GM23338 (cell line): ENCODE measurements around the gene CD300A. TPM values are rescaled to one million over a fixed set of nuclear protein-coding genes. Genes with fewer than 3 reads are reported as not detected.

Source experiments
- ATAC-seq: fragments of 200-7000 bp; cut with Tn5 transposase; 3 replicates; pipeline ENCODE4 v1.9.1; 2020
- DNase-seq: peaks from one replicate; pipeline ENCODE4 v3.0.0-alpha.2; 2015; ENCODE audit warnings: low spot score
- H2AFZ ChIP-seq: fragments of 200-600 bp; sonication (generic); 2 replicates; pipeline ENCODE4 v1.8.0; 2016; ENCODE audit warnings: antibody characterized with exemption, mild to moderate bottlenecking, moderate library complexity
- H3F3A ChIP-seq: fragments of 200-600 bp; sonication (generic); replicated peaks from 2 replicates; pipeline ENCODE4 v1.8.0; 2017; ENCODE audit warnings: antibody characterized with exemption, mixed run types, low read depth
- H3K27ac ChIP-seq: fragments of 200-600 bp; sonication (generic); 2 replicates; pipeline ENCODE4 v1.6.1; 2016; ENCODE audit warnings: low read depth
- H3K27me3 ChIP-seq: fragments of 200-600 bp; sonication (generic); 2 replicates; pipeline ENCODE4 v1.8.0; 2016; ENCODE audit warnings: mild to moderate bottlenecking, mixed run types, moderate library complexity; ENCODE audit not compliant: insufficient read depth
- H3K36me3 ChIP-seq: fragments of 200-600 bp; sonication (generic); 2 replicates; pipeline ENCODE4 v1.8.0; 2016; ENCODE audit warnings: mild to moderate bottlenecking; ENCODE audit not compliant: insufficient read depth
- H3K4me1 ChIP-seq: fragments of 200-600 bp; sonication (generic); 2 replicates; pipeline ENCODE4 v1.8.0; 2016; ENCODE audit warnings: mild to moderate bottlenecking, moderate library complexity; ENCODE audit not compliant: insufficient read depth
- H3K4me2 ChIP-seq: fragments of 200-600 bp; sonication (generic); 2 replicates; pipeline ENCODE4 v1.7.1; 2017; ENCODE audit warnings: mixed run types
- H3K4me3 ChIP-seq: fragments of 200-600 bp; sonication (generic); 2 replicates; pipeline ENCODE4 v1.6.1; 2016; ENCODE audit warnings: mixed run types
- H3K79me2 ChIP-seq: fragments of 200-600 bp; sonication (generic); replicated peaks from 2 replicates; pipeline ENCODE4 v1.8.0; 2017; ENCODE audit warnings: mild to moderate bottlenecking; ENCODE audit not compliant: insufficient read depth
- H3K9me2 ChIP-seq: fragments of 200-600 bp; sonication (generic); 2 replicates; pipeline ENCODE4 v1.8.0; 2017; ENCODE audit not compliant: insufficient read depth
- H4K20me1 ChIP-seq: fragments of 200-600 bp; sonication (generic); replicated peaks from 2 replicates; pipeline ENCODE4 v1.8.0; 2017; ENCODE audit warnings: mild to moderate bottlenecking; ENCODE audit not compliant: insufficient read depth
- H3K27ac Mint-ChIP-seq: 2 replicates; pipeline ENCODE4 v1.8.0; 2020; ENCODE audit warnings: inconsistent platforms, mild to moderate bottlenecking, moderate library complexity, mixed read lengths
- H3K27me3 Mint-ChIP-seq: 3 replicates; pipeline ENCODE4 v1.8.0; 2022; ENCODE audit warnings: low read depth, mild to moderate bottlenecking, moderate library complexity, mixed read lengths, inconsistent platforms; ENCODE audit not compliant: insufficient read depth, poor library complexity
- H3K36me3 Mint-ChIP-seq: 3 replicates; pipeline ENCODE4 v1.8.0; 2021; ENCODE audit warnings: low read depth, mild to moderate bottlenecking, inconsistent platforms, moderate library complexity, mixed read lengths
- H3K4me1 Mint-ChIP-seq: 3 replicates; pipeline ENCODE4 v1.8.0; 2020; ENCODE audit warnings: mild to moderate bottlenecking, inconsistent platforms, mixed read lengths
- H3K4me3 Mint-ChIP-seq: 3 replicates; pipeline ENCODE4 v1.8.0; 2021; ENCODE audit warnings: moderate library complexity, mild to moderate bottlenecking, inconsistent platforms, mixed read lengths
- H3K9me3 Mint-ChIP-seq: 3 replicates; pipeline ENCODE4 v1.8.0; 2020; ENCODE audit warnings: moderate library complexity, mild to moderate bottlenecking, inconsistent platforms, mixed read lengths
- EZH2 ChIP-seq: fragments of 200-600 bp; sonication (generic); IDR thresholded peaks from one replicate; pipeline ENCODE4 v1.8.0; 2017; ENCODE audit warnings: antibody characterized with exemption, mild to moderate bottlenecking, low read depth; ENCODE audit not compliant: unreplicated experiment
- EZH2phosphoT487 ChIP-seq: fragments of 200-600 bp; sonication (generic); IDR thresholded peaks from one replicate; pipeline ENCODE4 v1.8.1; 2018; ENCODE audit warnings: antibody characterized with exemption; ENCODE audit not compliant: unreplicated experiment
- JUNB ChIP-seq: IDR thresholded peaks from one replicate; pipeline ENCODE4 v1.6.1; 2016; ENCODE audit warnings: antibody characterized with exemption; ENCODE audit not compliant: unreplicated experiment
- STAT1 ChIP-seq: IDR thresholded peaks from one replicate; pipeline ENCODE4 v1.6.1; 2016; ENCODE audit warnings: antibody characterized with exemption; ENCODE audit not compliant: unreplicated experiment
- ZNF114 ChIP-seq: fragments of 250-450 bp; sonication (Bioruptor Pico); IDR thresholded peaks from 2 replicates; pipeline ENCODE4 v1.5.0; 2020; ENCODE audit warnings: mild to moderate bottlenecking, moderate library complexity
- ZNF331 ChIP-seq: fragments of 250-450 bp; sonication (Bioruptor Pico); IDR thresholded peaks from 2 replicates; pipeline ENCODE4 v1.5.0; 2020; ENCODE audit warnings: low read depth, mild to moderate bottlenecking, moderate library complexity
- polyA plus RNA-seq: library from polyadenylated mRNA; unstranded; fragments of >200 nt; fragmentation: Nextera tagmentation; extraction: Ambion mirVana; gene quantifications from 2 replicates; pipeline ENCODE4 v1.2.1, GENCODE V29; 2016
- total RNA-seq: library from RNA; depleted of rRNA; stranded (reverse); fragments of >200 nt; shearing (Covaris generic); gene quantifications from 2 replicates; pipeline ENCODE4 v1.2.3, GENCODE V29; 2014
- TF ChIP-seq, protein P1 (sequence below): fragments of 250-450 bp; sonication (Bioruptor Pico); IDR thresholded peaks from 2 replicates; pipeline ENCODE4 v1.5.0; 2020; ENCODE audit warnings: mild to moderate bottlenecking, moderate library complexity
- TF ChIP-seq, protein P2 (sequence below): IDR thresholded peaks from 2 replicates; pipeline ENCODE4 v1.6.1; 2016; ENCODE audit warnings: antibody characterized with exemption
- TF ChIP-seq, protein P3 (sequence below): IDR thresholded peaks from one replicate; pipeline ENCODE4 v1.6.1; 2018; ENCODE audit warnings: antibody characterized with exemption; ENCODE audit not compliant: unreplicated experiment

The CD300A gene
- total and polyA plus RNA-seq, 2 experiments from 2014 or later = 0.37 to 0.45 TPM

DNA sequence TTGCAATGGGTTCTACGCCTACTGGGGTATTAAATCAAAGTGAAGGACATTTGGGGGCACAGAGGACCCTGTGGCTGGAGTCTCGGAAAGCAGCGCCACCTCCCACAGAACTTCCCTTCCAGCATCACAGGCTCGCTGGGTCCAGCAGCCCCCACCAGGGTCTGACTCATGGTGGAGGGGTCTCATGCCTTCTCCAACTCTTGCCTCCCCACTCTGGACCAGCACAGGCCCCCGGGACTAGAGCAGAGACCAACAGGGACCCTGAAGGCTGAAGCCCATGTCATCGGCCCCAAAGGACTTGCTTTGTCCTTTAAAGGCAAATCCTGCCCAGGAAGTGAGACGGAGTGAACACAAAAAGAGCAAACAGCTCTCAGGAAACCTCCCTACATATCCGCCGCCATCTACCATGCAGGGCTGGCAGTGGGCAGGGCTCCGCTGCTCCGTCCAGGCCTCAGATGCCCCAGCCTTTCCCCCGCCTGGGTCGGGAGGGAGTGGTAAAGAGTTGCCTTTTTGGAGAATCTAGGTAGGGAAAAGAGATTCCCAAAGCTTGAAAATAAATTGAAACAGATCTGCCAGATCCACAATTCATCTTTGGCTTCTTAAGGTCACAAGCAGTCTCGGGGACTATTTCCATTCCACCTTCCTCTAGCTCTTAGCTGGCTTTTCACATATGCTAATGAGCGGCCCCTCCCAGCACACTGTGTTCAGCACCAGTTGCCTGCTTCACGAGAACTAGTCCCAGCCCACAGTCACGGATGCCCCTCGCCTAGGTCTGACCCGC, 36.6 kb upstream of the CD300A start:
- peak; percentile 0; the same call in 1 of the 3 replicates for ATAC-seq
- peaks cover 46% of the 10 kb centered on the region for H3K27me3 Mint-ChIP-seq
- Histone ChIP-seq H3K27ac (peak overlapping the region; percentile 84), H4K20me1 (no peaks in the 10 kb centered on the region), H2AFZ (peak overlapping the region; percentile 93), H3K4me2 (peak overlapping the region; percentile 95), H3K36me3 (no peaks in the 10 kb centered on the region), H3K79me2 (no peaks in the 10 kb centered on the region; the same call in 1 of the 2 replicates), H3K9me2 (no peaks in the 10 kb centered on the region), H3F3A (0 out of 2 replicates have a peak, but pooled peaks cover 9% of the 10 kb centered on the region), H3K4me3 (peak overlapping the region; percentile 87), H3K27me3 (peaks cover 44% of the 10 kb centered on the region), H3K4me1 (peaks cover 31% of the 10 kb centered on the region)
- peak; percentile 41 for DNase-seq
- no peaks in the 10 kb centered on the region for H3K9me3 Mint-ChIP-seq
- H3K4me3 Mint-ChIP-seq = peak overlapping the region; percentile 83
- H3K27ac Mint-ChIP-seq = no peak overlapping the region
- no peaks in the 10 kb centered on the region; the same call in 2 of the 3 replicates for H3K36me3 Mint-ChIP-seq
- peaks cover 41% of the 10 kb centered on the region for H3K4me1 Mint-ChIP-seq
- no peak for TF ChIP-seq JUNB
- no peak for TF ChIP-seq EZH2
- TF ChIP-seq ZNF331 = no peak
- TF ChIP-seq, protein P1, sequence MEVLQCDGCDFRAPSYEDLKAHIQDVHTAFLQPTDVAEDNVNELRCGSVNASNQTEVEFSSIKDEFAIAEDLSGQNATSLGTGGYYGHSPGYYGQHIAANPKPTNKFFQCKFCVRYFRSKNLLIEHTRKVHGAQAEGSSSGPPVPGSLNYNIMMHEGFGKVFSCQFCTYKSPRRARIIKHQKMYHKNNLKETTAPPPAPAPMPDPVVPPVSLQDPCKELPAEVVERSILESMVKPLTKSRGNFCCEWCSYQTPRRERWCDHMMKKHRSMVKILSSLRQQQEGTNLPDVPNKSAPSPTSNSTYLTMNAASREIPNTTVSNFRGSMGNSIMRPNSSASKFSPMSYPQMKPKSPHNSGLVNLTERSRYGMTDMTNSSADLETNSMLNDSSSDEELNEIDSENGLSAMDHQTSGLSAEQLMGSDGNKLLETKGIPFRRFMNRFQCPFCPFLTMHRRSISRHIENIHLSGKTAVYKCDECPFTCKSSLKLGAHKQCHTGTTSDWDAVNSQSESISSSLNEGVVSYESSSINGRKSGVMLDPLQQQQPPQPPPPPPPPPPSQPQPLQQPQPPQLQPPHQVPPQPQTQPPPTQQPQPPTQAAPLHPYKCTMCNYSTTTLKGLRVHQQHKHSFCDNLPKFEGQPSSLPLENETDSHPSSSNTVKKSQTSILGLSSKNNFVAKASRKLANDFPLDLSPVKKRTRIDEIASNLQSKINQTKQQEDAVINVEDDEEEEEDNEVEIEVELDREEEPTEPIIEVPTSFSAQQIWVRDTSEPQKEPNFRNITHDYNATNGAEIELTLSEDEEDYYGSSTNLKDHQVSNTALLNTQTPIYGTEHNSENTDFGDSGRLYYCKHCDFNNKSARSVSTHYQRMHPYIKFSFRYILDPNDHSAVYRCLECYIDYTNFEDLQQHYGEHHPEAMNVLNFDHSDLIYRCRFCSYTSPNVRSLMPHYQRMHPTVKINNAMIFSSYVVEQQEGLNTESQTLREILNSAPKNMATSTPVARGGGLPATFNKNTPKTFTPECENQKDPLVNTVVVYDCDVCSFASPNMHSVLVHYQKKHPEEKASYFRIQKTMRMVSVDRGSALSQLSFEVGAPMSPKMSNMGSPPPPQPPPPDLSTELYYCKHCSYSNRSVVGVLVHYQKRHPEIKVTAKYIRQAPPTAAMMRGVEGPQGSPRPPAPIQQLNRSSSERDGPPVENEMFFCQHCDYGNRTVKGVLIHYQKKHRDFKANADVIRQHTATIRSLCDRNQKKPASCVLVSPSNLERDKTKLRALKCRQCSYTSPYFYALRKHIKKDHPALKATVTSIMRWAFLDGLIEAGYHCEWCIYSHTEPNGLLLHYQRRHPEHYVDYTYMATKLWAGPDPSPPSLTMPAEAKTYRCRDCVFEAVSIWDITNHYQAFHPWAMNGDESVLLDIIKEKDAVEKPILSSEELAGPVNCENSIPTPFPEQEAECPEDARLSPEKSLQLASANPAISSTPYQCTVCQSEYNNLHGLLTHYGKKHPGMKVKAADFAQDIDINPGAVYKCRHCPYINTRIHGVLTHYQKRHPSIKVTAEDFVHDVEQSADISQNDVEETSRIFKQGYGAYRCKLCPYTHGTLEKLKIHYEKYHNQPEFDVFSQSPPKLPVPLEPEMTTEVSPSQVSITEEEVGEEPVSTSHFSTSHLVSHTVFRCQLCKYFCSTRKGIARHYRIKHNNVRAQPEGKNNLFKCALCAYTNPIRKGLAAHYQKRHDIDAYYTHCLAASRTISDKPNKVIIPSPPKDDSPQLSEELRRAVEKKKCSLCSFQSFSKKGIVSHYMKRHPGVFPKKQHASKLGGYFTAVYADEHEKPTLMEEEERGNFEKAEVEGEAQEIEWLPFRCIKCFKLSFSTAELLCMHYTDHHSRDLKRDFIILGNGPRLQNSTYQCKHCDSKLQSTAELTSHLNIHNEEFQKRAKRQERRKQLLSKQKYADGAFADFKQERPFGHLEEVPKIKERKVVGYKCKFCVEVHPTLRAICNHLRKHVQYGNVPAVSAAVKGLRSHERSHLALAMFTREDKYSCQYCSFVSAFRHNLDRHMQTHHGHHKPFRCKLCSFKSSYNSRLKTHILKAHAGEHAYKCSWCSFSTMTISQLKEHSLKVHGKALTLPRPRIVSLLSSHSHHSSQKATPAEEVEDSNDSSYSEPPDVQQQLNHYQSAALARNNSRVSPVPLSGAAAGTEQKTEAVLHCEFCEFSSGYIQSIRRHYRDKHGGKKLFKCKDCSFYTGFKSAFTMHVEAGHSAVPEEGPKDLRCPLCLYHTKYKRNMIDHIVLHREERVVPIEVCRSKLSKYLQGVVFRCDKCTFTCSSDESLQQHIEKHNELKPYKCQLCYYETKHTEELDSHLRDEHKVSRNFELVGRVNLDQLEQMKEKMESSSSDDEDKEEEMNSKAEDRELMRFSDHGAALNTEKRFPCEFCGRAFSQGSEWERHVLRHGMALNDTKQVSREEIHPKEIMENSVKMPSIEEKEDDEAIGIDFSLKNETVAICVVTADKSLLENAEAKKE (CRISPR knock-in tag) = no peak
- no peak for TF ChIP-seq EZH2phosphoT487
- no peak for TF ChIP-seq STAT1
- TF ChIP-seq ZNF114 (CRISPR knock-in tag) = no peak
- TF ChIP-seq, protein P2, sequence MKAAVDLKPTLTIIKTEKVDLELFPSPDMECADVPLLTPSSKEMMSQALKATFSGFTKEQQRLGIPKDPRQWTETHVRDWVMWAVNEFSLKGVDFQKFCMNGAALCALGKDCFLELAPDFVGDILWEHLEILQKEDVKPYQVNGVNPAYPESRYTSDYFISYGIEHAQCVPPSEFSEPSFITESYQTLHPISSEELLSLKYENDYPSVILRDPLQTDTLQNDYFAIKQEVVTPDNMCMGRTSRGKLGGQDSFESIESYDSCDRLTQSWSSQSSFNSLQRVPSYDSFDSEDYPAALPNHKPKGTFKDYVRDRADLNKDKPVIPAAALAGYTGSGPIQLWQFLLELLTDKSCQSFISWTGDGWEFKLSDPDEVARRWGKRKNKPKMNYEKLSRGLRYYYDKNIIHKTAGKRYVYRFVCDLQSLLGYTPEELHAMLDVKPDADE = no peak
- TF ChIP-seq, protein P3, sequence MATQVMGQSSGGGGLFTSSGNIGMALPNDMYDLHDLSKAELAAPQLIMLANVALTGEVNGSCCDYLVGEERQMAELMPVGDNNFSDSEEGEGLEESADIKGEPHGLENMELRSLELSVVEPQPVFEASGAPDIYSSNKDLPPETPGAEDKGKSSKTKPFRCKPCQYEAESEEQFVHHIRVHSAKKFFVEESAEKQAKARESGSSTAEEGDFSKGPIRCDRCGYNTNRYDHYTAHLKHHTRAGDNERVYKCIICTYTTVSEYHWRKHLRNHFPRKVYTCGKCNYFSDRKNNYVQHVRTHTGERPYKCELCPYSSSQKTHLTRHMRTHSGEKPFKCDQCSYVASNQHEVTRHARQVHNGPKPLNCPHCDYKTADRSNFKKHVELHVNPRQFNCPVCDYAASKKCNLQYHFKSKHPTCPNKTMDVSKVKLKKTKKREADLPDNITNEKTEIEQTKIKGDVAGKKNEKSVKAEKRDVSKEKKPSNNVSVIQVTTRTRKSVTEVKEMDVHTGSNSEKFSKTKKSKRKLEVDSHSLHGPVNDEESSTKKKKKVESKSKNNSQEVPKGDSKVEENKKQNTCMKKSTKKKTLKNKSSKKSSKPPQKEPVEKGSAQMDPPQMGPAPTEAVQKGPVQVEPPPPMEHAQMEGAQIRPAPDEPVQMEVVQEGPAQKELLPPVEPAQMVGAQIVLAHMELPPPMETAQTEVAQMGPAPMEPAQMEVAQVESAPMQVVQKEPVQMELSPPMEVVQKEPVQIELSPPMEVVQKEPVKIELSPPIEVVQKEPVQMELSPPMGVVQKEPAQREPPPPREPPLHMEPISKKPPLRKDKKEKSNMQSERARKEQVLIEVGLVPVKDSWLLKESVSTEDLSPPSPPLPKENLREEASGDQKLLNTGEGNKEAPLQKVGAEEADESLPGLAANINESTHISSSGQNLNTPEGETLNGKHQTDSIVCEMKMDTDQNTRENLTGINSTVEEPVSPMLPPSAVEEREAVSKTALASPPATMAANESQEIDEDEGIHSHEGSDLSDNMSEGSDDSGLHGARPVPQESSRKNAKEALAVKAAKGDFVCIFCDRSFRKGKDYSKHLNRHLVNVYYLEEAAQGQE = no peak
